ENCODE measurements around the gene RXRA.

GRCh38 chr9:134372581-134373267 lies 46.5 kb downstream of the RXRA start:
- TF ChIP-seq YY1 (IDR thresholded peaks at IDR 0.05; ENCODE audit: insufficient read depth, insufficient read length) (no peak), SUZ12 (IDR thresholded peaks at IDR 0.05; ENCODE audit: extremely low read depth, insufficient read depth, insufficient read length) (no peak)
